Neural crest cell (in vitro differentiated cells): Measurements from ENCODE around the gene TPRN. TPM values are rescaled to one million over a fixed set of nuclear protein-coding genes. Genes with fewer than 3 reads are reported as not detected.
A peak's percentile ranks its signal among the peaks of the same experiment; 100 is the strongest.

Experiments used
- DNase-seq: peaks from one replicate; pipeline ENCODE4 v3.0.0; 2021; ENCODE audit warnings: low read depth, mixed read lengths, low spot score
- H3K27ac Mint-ChIP-seq: one replicate; pipeline ENCODE4 v1.8.0; 2021; ENCODE audit warnings: mild to moderate bottlenecking, mixed read lengths; ENCODE audit not compliant: unreplicated experiment
- H3K27me3 Mint-ChIP-seq: 2 replicates; pipeline ENCODE4 v1.8.0; 2021; ENCODE audit warnings: low read depth, mild to moderate bottlenecking, mixed read lengths
- H3K36me3 Mint-ChIP-seq: 2 replicates; pipeline ENCODE4 v1.8.0; 2021; ENCODE audit warnings: low read depth, mild to moderate bottlenecking, mixed read lengths
- H3K4me1 Mint-ChIP-seq: 2 replicates; pipeline ENCODE4 v1.8.0; 2021; ENCODE audit warnings: mixed read lengths
- H3K4me3 Mint-ChIP-seq: one replicate; pipeline ENCODE4 v1.8.0; 2021; ENCODE audit warnings: mild to moderate bottlenecking, mixed read lengths
- H3K9me3 Mint-ChIP-seq: 2 replicates; pipeline ENCODE4 v1.8.0; 2021; ENCODE audit warnings: mixed read lengths
- CTCF ChIP-seq: fragments of 200-600 bp; sonication (generic); conservative IDR thresholded peaks from 2 replicates; pipeline ENCODE4 v1.5.0; 2021; ENCODE audit warnings: antibody characterized with exemption, mild to moderate bottlenecking
- total RNA-seq: library from RNA; stranded (reverse); gene quantifications from 2 replicates; pipeline ENCODE4 v1.2.1, GENCODE V29; 2021

TPRN gene
- total RNA-seq, 1 donor from 2014 or later = 25.1 TPM

- Mint-ChIP-seq H3K27ac (peak overlapping the region; percentile 81), H3K36me3 (no peaks in the 10 kb centered on the region), H3K27me3 (no peaks in the 10 kb centered on the region), H3K4me1 (peaks cover 28% of the 10 kb centered on the region), H3K4me3 (peak overlapping the region; percentile 90), H3K9me3 (no peaks in the 10 kb centered on the region)
- no peak for DNase-seq
- no peak for TF ChIP-seq CTCF
Observed at GRCh38 chr9:137201205-137201868, 796 bp upstream of the TPRN start.

- Mint-ChIP-seq H3K4me3 (peak overlapping the region; percentile 91), H3K4me1 (peaks cover 18% of the 10 kb centered on the region), H3K27me3 (no peaks in the 10 kb centered on the region), H3K36me3 (no peaks in the 10 kb centered on the region), H3K27ac (no peak overlapping the region), H3K9me3 (no peaks in the 10 kb centered on the region)
- TF ChIP-seq CTCF = no peak
- no peak for DNase-seq
Observed at GRCh38 chr9:137199411-137200121, 975 bp downstream of the TPRN start.

GRCh38 chr9:137198902-137199283 is 1.6 kb downstream of the TPRN start:
- Mint-ChIP-seq H3K36me3 (no peaks in the 10 kb centered on the region), H3K9me3 (no peaks in the 10 kb centered on the region), H3K27me3 (no peaks in the 10 kb centered on the region), H3K4me1 (peaks cover 12% of the 10 kb centered on the region), H3K27ac (no peak overlapping the region), H3K4me3 (peak overlapping the region; percentile 91)
- no peak for DNase-seq
- TF ChIP-seq CTCF = no peak

GRCh38 chr9:137198051-137198901 is 2.3 kb downstream of the TPRN start:
- no peak for DNase-seq
- no peaks in the 10 kb centered on the region for H3K36me3 Mint-ChIP-seq
- no peaks in the 10 kb centered on the region for H3K9me3 Mint-ChIP-seq
- no peaks in the 10 kb centered on the region for H3K27me3 Mint-ChIP-seq
- TF ChIP-seq CTCF = no peak
- H3K4me3 Mint-ChIP-seq = peak overlapping the region; percentile 72
- no peak overlapping the region for H3K27ac Mint-ChIP-seq
- H3K4me1 Mint-ChIP-seq = peaks cover 12% of the 10 kb centered on the region

- H3K36me3 Mint-ChIP-seq = no peaks in the 10 kb centered on the region
- TF ChIP-seq CTCF = no peak
- no peaks in the 10 kb centered on the region for H3K9me3 Mint-ChIP-seq
- peak overlapping the region; percentile 62 for H3K4me3 Mint-ChIP-seq
- no peaks in the 10 kb centered on the region for H3K4me1 Mint-ChIP-seq
- no peak overlapping the region for H3K27ac Mint-ChIP-seq
- no peak for DNase-seq
- H3K27me3 Mint-ChIP-seq = no peaks in the 10 kb centered on the region
Observed at GRCh38 chr9:137195525-137196220, 4.9 kb downstream of the TPRN start.
